ENCODE data around the gene ENTPD8. TPM values are rescaled to one million over a fixed set of nuclear protein-coding genes. Genes with fewer than 3 reads are reported as not detected.

The ENTPD8 gene
- polyA plus RNA-seq, 2 donors, result 0.04 to 0.05 TPM

GRCh38 chr9:137463931-137464290 lies 22.8 kb upstream of the ENTPD8 start:
- H3K9me3 ChIP-seq (ENCODE audit: control insufficient read depth in 2 of 2, insufficient read depth in 1 of 2, low read depth in 1 of 2, low read length in 1 of 2), result no peaks in the 10 kb centered on the region
- no peak overlapping the region for H3K27ac ChIP-seq (ENCODE audit: low read depth in 2 of 2, low read length in 1 of 2)
- H3K4me3 ChIP-seq (ENCODE audit: low read depth in 1 of 2, low read length in 2 of 2), result no peak overlapping the region
- peaks cover 0 to 3% of the 10 kb centered on the region in 2 donors for H3K36me3 ChIP-seq (ENCODE audit: control insufficient read depth in 2 of 2, insufficient read depth in 2 of 2, low read length in 1 of 2)
- H3K4me1 ChIP-seq (ENCODE audit: control insufficient read depth in 2 of 2, insufficient read depth in 2 of 2, low read length in 1 of 2), result peaks cover 0 to 5% of the 10 kb centered on the region in 2 donors
- 96 to 99% methylated on average over 17 to 18 of the region's 18 CpGs for WGBS, 2 donors
- no peaks in the 10 kb centered on the region for H3K27me3 ChIP-seq (ENCODE audit: control insufficient read depth in 1 of 2, insufficient read depth in 2 of 2, low read length in 2 of 2)

- no peaks in the 10 kb centered on the region for H3K27me3 ChIP-seq (ENCODE audit: control insufficient read depth in 1 of 2, insufficient read depth in 2 of 2, low read length in 2 of 2)
- no peak overlapping the region for H3K27ac ChIP-seq (ENCODE audit: low read depth in 2 of 2, low read length in 1 of 2)
- no peak overlapping the region for H3K4me3 ChIP-seq (ENCODE audit: low read depth in 1 of 2, low read length in 2 of 2)
- peaks cover 0 to 3% of the 10 kb centered on the region in 2 donors for H3K36me3 ChIP-seq (ENCODE audit: control insufficient read depth in 2 of 2, insufficient read depth in 2 of 2, low read length in 1 of 2)
- H3K4me1 ChIP-seq (ENCODE audit: control insufficient read depth in 2 of 2, insufficient read depth in 2 of 2, low read length in 1 of 2), result peaks cover 0 to 10% of the 10 kb centered on the region in 2 donors
- H3K9me3 ChIP-seq (ENCODE audit: control insufficient read depth in 2 of 2, insufficient read depth in 1 of 2, low read depth in 1 of 2, low read length in 1 of 2), result no peaks in the 10 kb centered on the region
- WGBS, 2 donors, result 92 to 95% methylated on average over 30 of the region's 30 CpGs
These were observed 22.1 kb upstream of the ENTPD8 start for GRCh38 chr9:137462986-137463930.

- Histone ChIP-seq H3K4me1 (ENCODE audit: control insufficient read depth in 2 of 2, insufficient read depth in 2 of 2, low read length in 1 of 2) (peaks cover 0 to 14% of the 10 kb centered on the region in 2 donors), H3K36me3 (ENCODE audit: control insufficient read depth in 2 of 2, insufficient read depth in 2 of 2, low read length in 1 of 2) (peaks cover 0 to 4% of the 10 kb centered on the region in 2 donors), H3K27ac (ENCODE audit: low read depth in 2 of 2, low read length in 1 of 2) (peak overlapping the region in 1 of 2 donors; percentile 50), H3K9me3 (ENCODE audit: control insufficient read depth in 2 of 2, insufficient read depth in 1 of 2, low read depth in 1 of 2, low read length in 1 of 2) (no peaks in the 10 kb centered on the region), H3K27me3 (ENCODE audit: control insufficient read depth in 1 of 2, insufficient read depth in 2 of 2, low read length in 2 of 2) (no peaks in the 10 kb centered on the region), H3K4me3 (ENCODE audit: low read depth in 1 of 2, low read length in 2 of 2) (no peak overlapping the region)
- 89 to 94% methylated on average over 22 to 25 of the region's 25 CpGs for WGBS, 2 donors
These were observed 21.3 kb upstream of the ENTPD8 start for GRCh38 chr9:137462396-137462985.

GRCh38 chr9:137461663-137462395 lies 20.7 kb upstream of the ENTPD8 start:
- H3K9me3 ChIP-seq (ENCODE audit: control insufficient read depth in 2 of 2, insufficient read depth in 1 of 2, low read depth in 1 of 2, low read length in 1 of 2), result no peaks in the 10 kb centered on the region
- H3K4me3 ChIP-seq (ENCODE audit: low read depth in 1 of 2, low read length in 2 of 2), result no peak overlapping the region
- 72 to 81% methylated on average over 40 to 52 of the region's 52 CpGs for WGBS, 2 donors
- H3K36me3 ChIP-seq (ENCODE audit: control insufficient read depth in 2 of 2, insufficient read depth in 2 of 2, low read length in 1 of 2), result peaks cover 0 to 5% of the 10 kb centered on the region in 2 donors
- H3K27me3 ChIP-seq (ENCODE audit: control insufficient read depth in 1 of 2, insufficient read depth in 2 of 2, low read length in 2 of 2), result no peaks in the 10 kb centered on the region
- peaks cover 0 to 14% of the 10 kb centered on the region in 2 donors for H3K4me1 ChIP-seq (ENCODE audit: control insufficient read depth in 2 of 2, insufficient read depth in 2 of 2, low read length in 1 of 2)
- peak overlapping the region in 1 of 2 donors; percentile 50 for H3K27ac ChIP-seq (ENCODE audit: low read depth in 2 of 2, low read length in 1 of 2)

- Histone ChIP-seq H3K36me3 (ENCODE audit: control insufficient read depth in 2 of 2, insufficient read depth in 2 of 2, low read length in 1 of 2) (peaks cover 0 to 5% of the 10 kb centered on the region in 2 donors), H3K4me3 (ENCODE audit: low read depth in 1 of 2, low read length in 2 of 2) (no peak overlapping the region), H3K27ac (ENCODE audit: low read depth in 2 of 2, low read length in 1 of 2) (no peak overlapping the region), H3K9me3 (ENCODE audit: control insufficient read depth in 2 of 2, insufficient read depth in 1 of 2, low read depth in 1 of 2, low read length in 1 of 2) (no peaks in the 10 kb centered on the region), H3K27me3 (ENCODE audit: control insufficient read depth in 1 of 2, insufficient read depth in 2 of 2, low read length in 2 of 2) (no peaks in the 10 kb centered on the region), H3K4me1 (ENCODE audit: control insufficient read depth in 2 of 2, insufficient read depth in 2 of 2, low read length in 1 of 2) (peaks cover 0 to 14% of the 10 kb centered on the region in 2 donors)
- 90 to 91% methylated on average over 21 of the region's 21 CpGs for WGBS, 2 donors
These were observed 20.1 kb upstream of the ENTPD8 start for GRCh38 chr9:137461316-137461662.

GRCh38 chr9:137460363-137461315 lies 19.5 kb upstream of the ENTPD8 start:
- 94% methylated on average over 31 of the region's 31 CpGs for WGBS, 2 donors
- H3K27ac ChIP-seq (ENCODE audit: low read depth in 2 of 2, low read length in 1 of 2), result no peak overlapping the region
- peaks cover 0 to 5% of the 10 kb centered on the region in 2 donors for H3K36me3 ChIP-seq (ENCODE audit: control insufficient read depth in 2 of 2, insufficient read depth in 2 of 2, low read length in 1 of 2)
- H3K27me3 ChIP-seq (ENCODE audit: control insufficient read depth in 1 of 2, insufficient read depth in 2 of 2, low read length in 2 of 2), result no peaks in the 10 kb centered on the region
- no peaks in the 10 kb centered on the region for H3K9me3 ChIP-seq (ENCODE audit: control insufficient read depth in 2 of 2, insufficient read depth in 1 of 2, low read depth in 1 of 2, low read length in 1 of 2)
- peaks cover 0 to 14% of the 10 kb centered on the region in 2 donors for H3K4me1 ChIP-seq (ENCODE audit: control insufficient read depth in 2 of 2, insufficient read depth in 2 of 2, low read length in 1 of 2)
- no peak overlapping the region for H3K4me3 ChIP-seq (ENCODE audit: low read depth in 1 of 2, low read length in 2 of 2)

GRCh38 chr9:137459601-137460362 lies 18.6 kb upstream of the ENTPD8 start:
- 37 to 39% methylated on average over 15 of the region's 15 CpGs for WGBS, 2 donors

GRCh38 chr9:137459152-137459600 lies 18.0 kb upstream of the ENTPD8 start, which contains the start of gene NSMF:
Gene NSMF, minus strand, starts transcription at chr9:137459334. Its CDS starts 232 bp downstream, at chr9:137459102.
- Histone ChIP-seq H3K4me3 (ENCODE audit: low read depth in 1 of 2, low read length in 2 of 2) (peak within 1 kb of the TSS; percentile 51 to 55), H3K27me3 (ENCODE audit: control insufficient read depth in 1 of 2, insufficient read depth in 2 of 2, low read length in 2 of 2) (no peaks in the 10 kb centered on the region), H3K9me3 (ENCODE audit: control insufficient read depth in 2 of 2, insufficient read depth in 1 of 2, low read depth in 1 of 2, low read length in 1 of 2) (no peaks in the 10 kb centered on the region), H3K4me1 (ENCODE audit: control insufficient read depth in 2 of 2, insufficient read depth in 2 of 2, low read length in 1 of 2) (peaks cover 0 to 23% of the 10 kb centered on the region in 2 donors), H3K27ac (ENCODE audit: low read depth in 2 of 2, low read length in 1 of 2) (peak within 1 kb of the TSS; percentile 41 to 72), H3K36me3 (ENCODE audit: control insufficient read depth in 2 of 2, insufficient read depth in 2 of 2, low read length in 1 of 2) (peaks cover 0 to 7% of the 10 kb centered on the region in 2 donors)
- 0% methylated on average over 45 to 62 of the region's 62 CpGs for WGBS, 2 donors

More at GRCh38 chr9:137459601-137460362, 18.6 kb upstream of the ENTPD8 start:
- Histone ChIP-seq H3K9me3 (ENCODE audit: control insufficient read depth in 2 of 2, insufficient read depth in 1 of 2, low read depth in 1 of 2, low read length in 1 of 2) (no peaks in the 10 kb centered on the region), H3K4me3 (ENCODE audit: low read depth in 1 of 2, low read length in 2 of 2) (peak overlapping the region; percentile 13 to 41), H3K4me1 (ENCODE audit: control insufficient read depth in 2 of 2, insufficient read depth in 2 of 2, low read length in 1 of 2) (peaks cover 0 to 17% of the 10 kb centered on the region in 2 donors), H3K36me3 (ENCODE audit: control insufficient read depth in 2 of 2, insufficient read depth in 2 of 2, low read length in 1 of 2) (peaks cover 0 to 7% of the 10 kb centered on the region in 2 donors), H3K27ac (ENCODE audit: low read depth in 2 of 2, low read length in 1 of 2) (peak overlapping the region; percentile 23 to 41), H3K27me3 (ENCODE audit: control insufficient read depth in 1 of 2, insufficient read depth in 2 of 2, low read length in 2 of 2) (no peaks in the 10 kb centered on the region)
